ENCODE data around the gene OGT.
"Not testable (repeated sequence)": the region's sequence is repeated elsewhere in the genome, so short reads cannot be mapped to it uniquely, and the experiment has no call there.

OGT gene

DNA sequence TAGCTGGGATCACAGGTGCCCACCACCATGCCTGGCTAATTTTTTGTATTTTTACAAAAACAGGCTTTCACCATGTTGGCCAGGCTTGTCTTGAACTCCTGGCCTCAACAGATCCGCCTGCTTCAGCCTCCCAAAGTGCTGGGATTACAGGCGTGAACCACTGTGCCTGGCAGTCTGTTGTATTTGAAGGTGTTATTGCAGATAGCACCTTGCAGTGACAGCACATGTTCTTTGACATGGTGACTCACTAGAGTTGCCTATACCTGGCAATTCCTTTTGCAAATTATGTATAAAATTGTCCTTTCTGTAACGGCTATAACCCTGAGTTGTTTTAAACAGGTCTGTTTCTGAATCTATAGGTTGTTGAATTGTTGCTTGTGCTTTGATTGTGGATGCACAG, 7.9 kb downstream of the OGT start:
- DNase-seq (ENCODE audit: low spot score): no peak

DNA sequence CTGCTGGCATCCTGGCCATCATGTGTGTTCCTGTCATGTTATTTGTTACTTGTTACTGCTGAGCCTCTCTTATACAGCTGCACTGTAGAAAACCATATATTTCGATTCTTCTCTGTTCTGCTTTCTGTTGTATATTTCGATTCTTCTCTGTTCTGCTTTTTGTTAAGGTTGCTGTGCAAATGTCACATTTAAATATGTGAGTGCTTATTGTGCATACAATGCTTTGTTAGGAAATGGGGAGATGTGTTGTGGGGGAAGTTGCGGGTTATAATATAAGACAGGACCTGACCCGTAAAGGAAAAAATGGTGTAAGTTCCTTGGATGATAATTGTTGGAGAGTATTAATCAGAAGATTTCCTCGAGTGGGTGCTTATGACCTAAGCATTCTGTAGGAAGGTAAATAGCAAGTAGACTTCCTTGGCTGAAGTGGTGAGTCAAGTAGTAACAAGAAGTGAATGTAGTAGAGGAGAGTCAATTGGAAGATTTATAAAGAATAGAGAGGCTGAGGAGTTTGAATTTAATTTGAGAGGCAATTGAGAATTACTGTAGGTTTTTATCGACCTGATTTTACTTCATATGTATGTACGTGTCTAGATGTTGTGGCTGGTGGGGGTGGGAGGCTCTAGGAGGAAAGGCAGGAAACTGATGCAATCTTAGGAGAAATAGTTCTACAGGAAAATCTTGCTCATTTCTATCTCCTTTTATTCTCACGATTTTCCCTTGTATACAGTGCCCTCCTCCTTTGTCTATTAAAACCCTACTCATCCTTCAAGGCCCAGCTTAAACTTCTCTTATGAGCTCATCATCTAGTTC, 8.5 kb downstream of the OGT start:
- no peak for DNase-seq (ENCODE audit: low spot score)

DNA sequence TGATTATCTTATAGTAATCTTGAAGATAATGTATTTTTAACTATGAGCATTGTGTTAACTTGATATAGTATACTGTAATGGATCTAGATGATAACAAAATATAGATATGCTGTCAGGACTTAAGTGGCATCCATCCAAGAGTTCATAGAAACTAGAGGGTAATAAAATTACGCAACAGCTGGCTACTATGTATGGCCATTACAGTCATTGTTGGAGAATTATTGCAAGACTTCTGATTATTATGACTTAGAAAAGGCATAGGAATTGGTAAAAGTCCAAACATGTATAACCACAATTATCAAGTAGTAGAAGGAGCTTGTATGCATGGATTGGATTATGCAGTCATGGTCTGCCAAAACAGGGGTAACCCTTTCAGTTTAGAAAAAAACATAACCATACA, 9.5 kb downstream of the OGT start:
- no peak for DNase-seq (ENCODE audit: low spot score)

DNA sequence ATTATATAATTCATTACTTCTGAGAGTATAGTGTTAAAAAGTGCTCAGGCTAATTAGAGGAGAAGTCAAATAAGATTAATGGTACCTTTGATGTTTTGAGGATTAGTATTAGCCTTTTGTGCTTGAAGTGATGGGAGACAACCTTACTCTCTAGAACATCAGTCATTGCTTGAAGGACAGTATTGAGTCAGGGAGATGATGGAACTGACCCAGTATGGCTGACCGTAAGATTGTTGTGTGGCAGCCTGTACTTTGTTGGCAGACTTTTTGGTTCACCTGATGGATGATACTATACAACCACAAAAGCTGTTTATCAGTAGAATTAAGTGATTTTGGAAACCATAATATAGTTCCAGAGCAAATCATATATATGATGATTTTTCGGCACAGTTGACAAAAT, 9.9 kb downstream of the OGT start:
- DNase-seq (ENCODE audit: low spot score): no peak

- DNase-seq (ENCODE audit: low spot score): no peak
Measured at GRCh38 chrX:71543316-71543715, 10.4 kb downstream of the OGT start.

GRCh38 chrX:71545364-71545763, 12.5 kb downstream of the OGT start:
- no peak for DNase-seq (ENCODE audit: low spot score)

DNA sequence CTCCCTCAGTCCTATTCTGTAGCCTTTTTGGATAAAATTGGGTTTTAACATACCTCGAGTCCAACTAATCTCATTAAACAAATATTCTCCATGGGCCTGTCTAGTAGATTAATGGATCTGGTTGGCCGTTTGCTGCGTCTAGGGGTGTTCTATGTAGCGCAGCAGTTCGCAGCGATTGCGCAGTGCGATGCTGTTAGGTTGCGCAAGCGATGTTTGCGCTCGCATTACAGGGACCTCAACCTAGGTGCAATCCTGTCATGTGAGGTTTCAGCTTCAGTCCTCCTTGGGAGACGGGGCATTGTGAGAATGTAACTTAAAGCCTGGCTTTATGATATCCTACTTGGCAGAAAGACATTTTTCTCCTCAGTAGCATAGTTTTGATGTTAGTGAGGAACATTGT, 14.0 kb downstream of the OGT start:
- DNase-seq (ENCODE audit: low spot score): no peak

DNA sequence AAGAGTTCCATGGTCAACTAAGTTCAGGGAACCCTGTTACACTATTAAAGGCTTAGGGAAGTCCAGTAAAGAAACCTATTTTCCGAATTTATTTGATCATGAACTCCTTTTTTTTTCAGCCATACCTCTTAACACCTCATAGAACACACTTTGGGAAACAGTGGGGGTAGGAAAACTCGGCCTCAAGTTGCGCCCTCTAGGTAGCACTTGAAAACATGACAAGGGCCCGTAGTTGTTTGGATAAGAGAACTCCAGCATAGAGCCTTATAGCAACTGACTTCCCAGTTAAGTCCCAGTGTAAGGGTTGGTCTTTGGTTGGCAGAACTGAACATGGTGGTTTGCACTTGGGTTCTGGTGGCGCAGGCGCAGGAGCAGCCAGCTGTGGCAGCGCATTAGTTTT, 14.4 kb downstream of the OGT start:
- DNase-seq (ENCODE audit: low spot score): no peak

GRCh38 chrX:71549986-71550385, 17.1 kb downstream of the OGT start:
- DNase-seq (ENCODE audit: low spot score): no peak

DNA sequence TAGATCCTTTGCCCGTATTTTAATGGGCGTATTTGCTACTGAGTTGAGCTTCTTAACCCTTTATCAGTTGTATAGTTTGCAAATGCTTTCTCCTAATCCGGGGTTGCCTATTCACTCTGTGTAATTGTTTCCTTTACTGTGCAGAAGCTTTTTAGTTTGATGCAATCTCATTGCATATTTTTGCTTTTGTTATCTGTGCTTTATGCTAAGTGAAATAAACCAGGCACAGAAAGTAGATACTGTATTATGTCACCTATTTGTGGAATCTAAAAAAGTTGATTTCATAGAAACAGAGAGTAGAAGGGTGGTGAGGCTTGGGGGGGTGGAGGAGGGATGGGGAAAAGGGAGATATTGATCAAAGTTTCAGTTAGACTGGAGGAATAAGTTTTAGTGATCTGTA, 17.7 kb downstream of the OGT start:
- DNase-seq (ENCODE audit: low spot score): no peak

- no peak for DNase-seq (ENCODE audit: low spot score)
Measured at GRCh38 chrX:71556036-71556435, 23.1 kb downstream of the OGT start.

GRCh38 chrX:71558920-71559319, 26.0 kb downstream of the OGT start:
- no peak for DNase-seq (ENCODE audit: low spot score)

DNA sequence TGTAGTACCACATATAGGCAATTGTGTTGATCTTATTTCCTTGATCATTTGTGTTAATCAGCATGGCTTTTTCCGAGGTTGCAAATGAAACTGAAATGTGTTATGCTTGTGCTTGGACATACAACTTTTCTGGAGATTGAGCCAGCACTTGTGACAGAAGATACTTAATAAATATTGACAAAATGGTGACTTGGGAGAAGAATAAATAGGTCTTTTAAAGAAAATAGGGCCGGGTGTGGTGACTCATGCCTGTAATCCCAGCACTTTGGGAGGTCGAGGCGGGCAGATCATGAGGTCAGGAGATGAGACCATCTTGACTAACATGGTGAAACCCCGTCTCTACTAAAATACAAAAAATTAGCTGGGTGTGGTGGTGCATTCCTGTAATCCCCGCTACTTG, 26.9 kb downstream of the OGT start:
- DNase-seq (ENCODE audit: low spot score): not testable (repeated sequence)

GRCh38 chrX:71563921-71564320, 31.0 kb downstream of the OGT start:
- DNase-seq (ENCODE audit: low spot score): peak; percentile 14

GRCh38 chrX:71565474-71566041, 32.7 kb downstream of the OGT start:
- no peak for DNase-seq (ENCODE audit: low spot score)

GRCh38 chrX:71571390-71571789, 38.5 kb downstream of the OGT start:
- not testable (repeated sequence) for DNase-seq (ENCODE audit: low spot score)

GRCh38 chrX:71573590-71573989, 40.7 kb downstream of the OGT start:
- no peak for DNase-seq (ENCODE audit: low spot score)

GRCh38 chrX:71577682-71578081, 44.8 kb downstream of the OGT start:
- no peak for DNase-seq (ENCODE audit: low spot score)

DNA sequence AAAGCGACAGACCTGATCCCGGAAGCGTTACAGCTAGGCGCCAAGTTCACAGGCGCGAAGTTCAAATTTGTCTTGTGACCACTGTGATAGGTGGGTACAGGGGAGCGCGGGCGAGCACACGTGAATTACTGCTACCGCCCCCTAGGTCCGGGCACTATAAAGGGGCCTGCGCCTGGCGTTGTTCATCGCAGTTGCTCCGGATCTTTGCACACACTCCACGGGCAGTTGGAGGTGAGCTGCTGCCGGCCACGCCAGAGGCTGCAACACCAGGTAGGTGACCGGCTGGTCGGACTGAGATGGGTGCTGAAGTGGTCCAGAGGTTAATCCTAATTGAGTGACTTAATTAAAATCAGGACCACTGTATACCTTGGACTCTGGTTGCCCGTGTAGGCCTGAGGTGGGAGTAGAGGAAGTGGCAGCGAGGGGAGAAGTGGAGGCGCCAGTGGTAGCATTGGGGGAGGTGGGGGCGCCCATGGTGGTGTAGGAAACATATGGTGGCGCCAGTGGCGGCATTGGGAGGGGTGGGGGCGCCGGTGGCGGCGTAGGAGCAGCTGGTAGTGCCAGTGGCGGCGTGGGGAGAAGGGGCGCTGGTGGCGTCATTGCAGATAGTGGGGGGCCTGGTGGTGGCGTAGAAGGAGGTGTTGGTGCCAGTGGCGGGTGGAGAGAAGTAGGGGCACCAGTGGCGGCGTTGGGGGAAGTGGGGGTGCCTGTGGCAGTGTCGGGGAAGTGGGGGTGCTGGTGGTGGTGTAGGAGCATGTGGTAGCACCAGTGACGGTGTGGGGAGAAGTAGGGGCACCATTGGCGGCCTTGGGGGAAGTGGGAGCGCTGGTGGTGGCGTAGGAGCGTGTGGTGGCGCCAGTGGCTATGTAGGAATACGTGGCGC, 45.6 kb downstream of the OGT start, which contains the start of gene GCNA:
TSS of gene GCNA (plus strand) at position 185 of the 883 bp plus-strand sequence. CDS start 2,385 bp downstream, outside the sequence.
- no peak for DNase-seq (ENCODE audit: low spot score)

DNA sequence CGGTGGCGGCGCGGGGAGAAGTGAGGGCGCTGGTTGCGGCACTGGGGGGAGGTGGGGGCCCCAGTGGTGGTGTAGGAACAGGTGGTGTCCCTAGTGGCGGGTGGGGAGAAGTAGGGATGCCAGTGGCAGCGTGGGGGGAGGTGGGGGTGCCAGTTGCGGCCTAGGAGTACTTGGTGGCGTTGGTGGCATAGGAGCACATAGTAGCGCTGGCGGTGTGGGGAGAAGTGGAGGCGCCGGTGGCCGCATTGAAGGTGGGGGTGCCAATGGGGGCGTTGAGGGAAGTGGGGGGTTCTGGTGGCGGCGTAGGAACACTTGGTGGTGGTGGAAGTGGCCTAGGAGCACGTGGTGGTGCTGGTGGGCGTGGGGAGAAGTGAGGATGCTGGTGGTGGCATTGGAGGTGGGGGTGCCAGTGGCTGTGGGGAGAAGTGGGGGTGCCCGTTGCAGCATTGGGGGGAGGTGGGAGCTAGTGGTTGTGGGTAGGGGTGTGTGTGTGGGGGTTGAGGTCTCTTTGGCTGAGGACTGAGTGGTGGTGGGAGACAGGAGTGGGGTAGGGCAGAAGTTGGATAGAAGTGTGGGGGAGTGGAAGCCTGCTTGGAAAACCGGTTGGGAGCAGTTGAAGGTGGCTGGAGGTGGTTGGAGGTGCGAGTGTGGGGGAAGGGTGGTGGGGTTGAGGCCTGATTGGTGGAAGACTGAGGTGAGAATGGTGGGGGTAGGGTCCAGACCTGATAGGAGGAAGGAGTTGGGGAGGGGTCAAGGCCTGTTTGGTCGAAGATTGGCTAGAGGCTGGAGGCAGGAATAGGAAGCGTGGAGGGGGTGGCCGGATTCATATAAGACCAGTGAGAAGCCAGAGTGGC, 46.5 kb downstream of the OGT start:
- no peak for DNase-seq (ENCODE audit: low spot score)

DNA sequence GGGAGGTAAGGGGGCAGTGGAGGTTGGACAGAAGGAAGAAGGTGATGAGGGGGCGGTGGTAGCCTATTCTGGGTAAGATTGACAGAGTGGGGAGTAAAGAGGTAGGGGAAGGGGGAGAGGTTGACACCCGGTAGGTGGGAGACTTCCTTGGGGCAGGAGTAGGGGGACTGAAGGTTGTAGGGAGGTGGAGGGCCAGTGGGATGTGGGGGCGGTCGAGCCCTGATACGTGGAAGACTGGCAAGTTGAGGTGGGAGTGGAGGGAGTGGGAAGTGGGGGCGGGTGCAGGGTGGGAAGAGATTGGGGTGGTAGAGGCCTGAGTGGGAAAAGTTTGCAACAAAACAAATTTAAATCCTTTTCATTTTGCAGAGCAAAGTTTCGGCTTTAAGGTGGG, 47.1 kb downstream of the OGT start:
- DNase-seq (ENCODE audit: low spot score): no peak

- no peak for DNase-seq (ENCODE audit: low spot score)
Measured at GRCh38 chrX:71581210-71581609, 48.3 kb downstream of the OGT start.

All from NAMALWA (cell line).